GM12878 (cell line): ENCODE data around the gene GALK1. TPM values are rescaled to one million over a fixed set of nuclear protein-coding genes. Genes with fewer than 3 reads are reported as not detected.

Source experiments
- ATAC-seq: fragments of 200-7000 bp; cut with Tn5 transposase; 3 replicates; pipeline ENCODE4 v1.9.1; 2020; ENCODE audit warnings: mild to moderate bottlenecking, moderate library complexity
- BruUV-seq: library from RNA; stranded (reverse); fragments of 400-500 nt; replicated peaks from 2 replicates; lab custom pipeline; 2021; lab: Mats Ljungman, UMichigan
- CTCF ChIA-PET: fragments of 300-600 bp; sonication (Branson Sonifier 250); formaldehyde crosslinking; extraction: SDS; loops from one replicate; lab custom pipeline; 2021; ENCODE audit warnings: inconsistent platforms; lab: Yijun Ruan, JAX
- POLR2A ChIA-PET: fragments of 350-600 bp; formaldehyde crosslinking; extraction: SDS; loops from one replicate; lab custom pipeline; 2021; ENCODE audit warnings: inconsistent platforms; lab: Charles Lee
- RAD21 ChIA-PET: fragments of 300-600 bp; sonication (Branson Sonifier 250); formaldehyde crosslinking; loops from one replicate; lab custom pipeline; 2023; ENCODE audit warnings: antibody characterized with exemption; ENCODE audit not compliant: unreplicated experiment; lab: Charles Lee
- SMC1A ChIA-PET: fragments of 300-600 bp; sonication (Branson Sonifier 250); formaldehyde crosslinking; loops from one replicate; lab custom pipeline; 2023; ENCODE audit not compliant: unreplicated experiment, uncharacterized antibody; lab: Charles Lee
- DNase-seq: peaks from one replicate; pipeline ENCODE4 v3.0.0-alpha.2; 2011; ENCODE audit warnings: low read depth, low spot score
- FAIRE-seq: peaks from 3 replicates; lab custom pipeline; 2011; peaks lifted over from hg19 to GRCh38; lab: Jason Lieb, UNC
- H2AFZ ChIP-seq: 2 replicates; pipeline ENCODE4 v1.6.0; 2011; ENCODE audit warnings: low read depth, low read length, control low read depth; ENCODE audit not compliant: control insufficient read depth
- H3K27ac ChIP-seq: 2 replicates; pipeline ENCODE4 v1.5.1; 2011; ENCODE audit warnings: control low read depth; ENCODE audit not compliant: control insufficient read depth, insufficient read depth
- H3K27me3 ChIP-seq, 2 experiments: replicated peaks in 1 of 2; 2 replicates each; pipeline versions ENCODE4 v1.6.0 to v1.6.1; 2011; ENCODE audit warnings: low read length in 1 of 2; ENCODE audit not compliant: control insufficient read depth in 2 of 2, insufficient read depth in 2 of 2
- H3K36me3 ChIP-seq, 2 experiments: 2 replicates each; pipeline ENCODE4 v1.5.1; 2011; ENCODE audit warnings: low read length in 1 of 2; ENCODE audit not compliant: control insufficient read depth in 2 of 2, insufficient read depth in 2 of 2
- H3K4me1 ChIP-seq: 2 replicates; pipeline ENCODE4 v1.6.1; 2011; ENCODE audit warnings: mild to moderate bottlenecking, low read length, moderate library complexity, mixed read lengths; ENCODE audit not compliant: control insufficient read depth, insufficient read depth
- H3K4me2 ChIP-seq: 2 replicates; pipeline ENCODE4 v1.6.0; 2011; ENCODE audit warnings: control low read depth; ENCODE audit not compliant: control insufficient read depth, insufficient read depth
- H3K4me3 ChIP-seq: fragments of 200-600 bp; sonication (generic); 2 replicates; pipeline ENCODE4 v1.5.1; 2016
- H3K79me2 ChIP-seq: 2 replicates; pipeline ENCODE4 v1.6.0; 2011; ENCODE audit warnings: low read length; ENCODE audit not compliant: control insufficient read depth, insufficient read depth
- H3K9ac ChIP-seq: 2 replicates; pipeline ENCODE4 v1.8.0; 2011; ENCODE audit warnings: low read length, control low read depth, mixed read lengths; ENCODE audit not compliant: control insufficient read depth, insufficient read depth
- H3K9me3 ChIP-seq: replicated peaks from 3 replicates; pipeline ENCODE4 v1.5.1; 2011; ENCODE audit warnings: mild to moderate bottlenecking, low read length; ENCODE audit not compliant: control insufficient read depth, insufficient read depth
- H4K20me1 ChIP-seq: 2 replicates; pipeline ENCODE4 v1.6.0; 2011; ENCODE audit not compliant: control insufficient read depth, insufficient read depth
- ASH2L ChIP-seq: fragments of 300-600, 200-600 bp; sonication (generic); IDR thresholded peaks from 2 replicates; pipeline ENCODE4 v1.6.1; 2017; ENCODE audit warnings: low read depth, mild to moderate bottlenecking, borderline replicate concordance
- CBX5 ChIP-seq: sonication (generic); IDR thresholded peaks from 2 replicates; pipeline ENCODE4 v1.6.1; 2016; ENCODE audit warnings: low read depth, moderate library complexity, mild to moderate bottlenecking, inconsistent platforms
- CHD1 ChIP-seq: IDR thresholded peaks from 2 replicates; pipeline ENCODE4 v1.6.1; 2012; ENCODE audit warnings: low read depth, low read length, improper control_type of control experiment
- EGR1 ChIP-seq, 2 experiments: IDR thresholded peaks; 1 replicate in 1 of 2; 2 replicates in 1 of 2; pipeline ENCODE4 v1.6.1; 2011 to 2012; ENCODE audit warnings: low read depth in 2 of 2, low read length in 2 of 2, borderline replicate concordance in 1 of 2, mild to moderate bottlenecking in 1 of 2, moderate library complexity in 1 of 2
- HDAC2 ChIP-seq: fragments of 200-600 bp; sonication (generic); IDR thresholded peaks from 2 replicates; pipeline ENCODE4 v1.6.1; 2017
- HDGF ChIP-seq: fragments of 450-650 bp; IDR thresholded peaks from 2 replicates; pipeline ENCODE4 v1.6.1; 2016; ENCODE audit warnings: antibody characterized with exemption
- MXI1 ChIP-seq: fragments of 150-350 bp; IDR thresholded peaks from 2 replicates; pipeline ENCODE4 v1.6.1; 2011; ENCODE audit warnings: low read depth, mild to moderate bottlenecking, inconsistent platforms, low read length, improper control_type of control experiment
- NFYA ChIP-seq: IDR thresholded peaks from 2 replicates; pipeline ENCODE4 v1.6.1; 2011; ENCODE audit warnings: low read depth, mild to moderate bottlenecking, low read length, improper control_type of control experiment, borderline replicate concordance
- NR2C2 ChIP-seq: IDR thresholded peaks from 2 replicates; pipeline ENCODE4 v1.6.1; 2011; ENCODE audit warnings: borderline replicate concordance, low read depth; ENCODE audit not compliant: control insufficient read depth, insufficient read length
- RB1 ChIP-seq: fragments of 450-650 bp; formaldehyde crosslinking; IDR thresholded peaks from 2 replicates; pipeline ENCODE4 v1.6.1; 2017; ENCODE audit warnings: mild to moderate bottlenecking, borderline replicate concordance
- SREBF1 ChIP-seq: IDR thresholded peaks from 2 replicates; pipeline ENCODE4 v1.6.1; 2012; ENCODE audit warnings: mild to moderate bottlenecking, low read length
- TAF1 ChIP-seq: IDR thresholded peaks from 2 replicates; pipeline ENCODE4 v1.6.1; 2011; ENCODE audit warnings: mild to moderate bottlenecking, low read depth, low read length, borderline replicate concordance
- WRNIP1 ChIP-seq: IDR thresholded peaks from 2 replicates; pipeline ENCODE4 v1.6.1; 2011; ENCODE audit warnings: low read depth, low read length, improper control_type of control experiment, borderline replicate concordance
- ZBED1 ChIP-seq: IDR thresholded peaks from 2 replicates; pipeline ENCODE4 v1.6.1; 2016; ENCODE audit warnings: borderline replicate concordance
- ZNF384 ChIP-seq: IDR thresholded peaks from 2 replicates; pipeline ENCODE4 v1.6.1; 2012; ENCODE audit warnings: low read depth, mild to moderate bottlenecking, low read length, improper control_type of control experiment, borderline replicate concordance
- WGBS: methylation state at CpG from one replicate; pipeline ENCODE4 v1.1.6; 2016; ENCODE audit warnings: low lambda C conversion rate; ENCODE audit not compliant: insufficient replicate concordance, insufficient coverage; ENCODE audit errors: missing lambda C conversion rate; 5-methylcytosine and 5-hydroxymethylcytosine counted together
- in situ Hi-C: fragments of 300-500 bp; cut with MboI; formaldehyde crosslinking; loops from 9 replicates; pipeline ENCODE4 v1.14.3; 2018; ENCODE audit warnings: mixed read lengths
- intact Hi-C: fragments of 100-400 bp; cut with micrococcal nuclease; formaldehyde crosslinking; loops from one replicate; pipeline ENCODE4 v1.14.2; 2022; ENCODE audit not compliant: unreplicated experiment
- polyA plus RNA-seq, 11 experiments: library from polyadenylated mRNA; depleted of rRNA in 4 of 11; unstranded in 6 of 11; stranded (reverse) in 5 of 11; fragments of >200 nt; fragmentation: Nextera tagmentation in 4 of 11; fragmentation: Illumina TruSeq in 1 of 11; extraction: Ambion mirVana in 4 of 11; extraction: Trizol in 1 of 11; gene quantifications; 1 replicate in 1 of 11; 2 replicates in 10 of 11; pipeline versions ENCODE4 v1.2.1 to v1.2.3, GENCODE V29; 2011 to 2016; ENCODE audit warnings: inconsistent platforms in 2 of 11, missing spikeins in 2 of 11, low read depth in 1 of 11
- total RNA-seq, 4 experiments: library from RNA; depleted of rRNA in 3 of 4; stranded (reverse); fragments of >200 nt in 3 of 4; fragmentation: Illumina TruSeq in 1 of 4; extraction: Trizol in 1 of 4; gene quantifications; 2 replicates each; pipeline versions ENCODE4 v1.2.1 to v1.2.3, GENCODE V29; 2013 to 2021
- TF ChIP-seq, protein P1 (sequence below): fragments of 450-650 bp; IDR thresholded peaks from 2 replicates; pipeline ENCODE4 v1.6.1; 2017; ENCODE audit warnings: mild to moderate bottlenecking
- TF ChIP-seq, protein P2 (sequence below): IDR thresholded peaks from 2 replicates; pipeline ENCODE4 v1.6.1; 2011; ENCODE audit warnings: low read depth, low read length, improper control_type of control experiment, borderline replicate concordance
- TF ChIP-seq, protein P3 (sequence below): fragments of 450-650 bp; IDR thresholded peaks from 2 replicates; pipeline ENCODE4 v1.6.1; 2017; ENCODE audit warnings: antibody characterized with exemption, mild to moderate bottlenecking, moderate library complexity

GALK1 gene
- total and polyA plus RNA-seq, 10 of the 15 experiments (the other 5 are each of a cell fraction or from before 2014, with no cell fraction given), result 0.21 to 43.8 (median 21.4) TPM

DNA sequence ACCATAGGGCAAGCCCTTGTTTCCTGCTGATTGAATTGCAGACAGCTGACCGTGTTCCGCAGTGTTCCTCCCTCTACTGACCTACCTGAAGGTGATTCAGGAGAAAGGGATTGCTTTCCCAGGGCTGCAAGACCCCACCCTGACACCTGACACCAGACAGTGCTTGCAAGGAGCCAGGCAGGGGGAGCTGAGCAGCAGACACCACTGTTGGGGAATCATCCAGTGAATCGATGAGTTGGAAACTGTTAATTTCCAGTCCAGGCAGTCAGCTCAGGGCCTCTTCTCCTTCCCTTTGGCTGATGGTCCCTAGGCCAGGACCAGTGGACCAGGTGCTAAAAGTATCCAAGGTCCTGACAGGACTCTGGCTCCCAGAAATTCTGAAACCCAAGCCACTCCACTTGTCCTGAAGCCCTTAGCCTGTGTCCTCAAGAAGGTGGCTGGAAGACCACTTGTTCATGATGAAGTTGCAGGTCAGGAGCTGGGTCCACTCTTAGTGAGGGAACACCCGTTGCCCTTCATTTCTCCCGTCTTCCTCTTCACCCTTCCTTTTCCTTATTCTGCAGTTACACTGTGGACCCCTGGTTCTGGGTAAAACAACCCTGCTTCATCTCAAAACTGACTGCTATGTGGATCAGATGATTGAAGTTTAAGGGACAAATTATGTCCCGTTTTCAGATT lies 10.1 kb upstream of the GALK1 start:
- H3K79me2 ChIP-seq, result peaks cover 30% of the 10 kb centered on the region
- 60% methylated on average over 6 of the region's 6 CpGs for WGBS
- peaks cover 10% of the 10 kb centered on the region for H4K20me1 ChIP-seq
- no peak overlapping the region for H3K27ac ChIP-seq
- FAIRE-seq, result no peak
- peaks cover 0 to 18% of the 10 kb centered on the region in 2 experiments for H3K36me3 ChIP-seq
- no peak overlapping the region for H3K4me3 ChIP-seq
- CTCF ChIA-PET, result interaction anchor here (1.0 to 5.4 kb wide), 4 partner anchors 10 to 86 kb away, joined by 4 to 32 read pairs (median 16); partner anchors contain the start of gene GALK1
- no TSS peak for BruUV-seq
- in situ Hi-C loops (no loop called here), intact Hi-C loops (loop anchor here (5.0 kb wide), 1 partner anchor 122 kb away; the partner anchor contains the start of gene TRIM65)
- H2AFZ ChIP-seq, result no peak overlapping the region
- POLR2A ChIA-PET, result interaction anchor here (1.2 to 5.3 kb wide), 6 partner anchors 8 to 73 kb away, joined by 3 to 40 read pairs (median 13); partner anchors contain the start of genes GALK1 and UNC13D
- DNase-seq, result no peak
- RAD21 ChIA-PET, result interaction anchor here (1.4 to 2.1 kb wide), 2 partner anchors 13 to 22 kb away, joined by 4 to 9 read pairs; no protein-coding TSS in a partner anchor
- SMC1A ChIA-PET, result interaction anchor here (0.6 to 1.8 kb wide), 2 partner anchors 10 to 108 kb away, joined by 3 to 11 read pairs; partner anchors contain the start of genes GALK1 and RECQL5
- ATAC-seq, result no peak
- no peaks in the 10 kb centered on the region for H3K9me3 ChIP-seq
- H3K9ac ChIP-seq, result no peak overlapping the region
- H3K27me3 ChIP-seq, result no peaks in the 10 kb centered on the region
- no peak overlapping the region for H3K4me2 ChIP-seq
- no peaks in the 10 kb centered on the region; the same call in 1 of the 2 replicates for H3K4me1 ChIP-seq
- TF ChIP-seq NFYA, result no peak
- TF ChIP-seq CHD1, result no peak
- TF ChIP-seq CBX5, result no peak
- TF ChIP-seq TAF1, result 0 out of 2 replicates have a peak, but pooled peaks have one; percentile 21
- no peak for TF ChIP-seq EGR1 (IDR thresholded peaks at IDR 0.05; ENCODE audit: borderline replicate concordance in 1 of 2, low read depth in 2 of 2, low read length in 2 of 2)
- TF ChIP-seq HDAC2, result no peak
- no peak for TF ChIP-seq RB1
- TF ChIP-seq WRNIP1, result no peak
- no peak for TF ChIP-seq ZNF384
- TF ChIP-seq SREBF1, result no peak
- TF ChIP-seq, protein P1, sequence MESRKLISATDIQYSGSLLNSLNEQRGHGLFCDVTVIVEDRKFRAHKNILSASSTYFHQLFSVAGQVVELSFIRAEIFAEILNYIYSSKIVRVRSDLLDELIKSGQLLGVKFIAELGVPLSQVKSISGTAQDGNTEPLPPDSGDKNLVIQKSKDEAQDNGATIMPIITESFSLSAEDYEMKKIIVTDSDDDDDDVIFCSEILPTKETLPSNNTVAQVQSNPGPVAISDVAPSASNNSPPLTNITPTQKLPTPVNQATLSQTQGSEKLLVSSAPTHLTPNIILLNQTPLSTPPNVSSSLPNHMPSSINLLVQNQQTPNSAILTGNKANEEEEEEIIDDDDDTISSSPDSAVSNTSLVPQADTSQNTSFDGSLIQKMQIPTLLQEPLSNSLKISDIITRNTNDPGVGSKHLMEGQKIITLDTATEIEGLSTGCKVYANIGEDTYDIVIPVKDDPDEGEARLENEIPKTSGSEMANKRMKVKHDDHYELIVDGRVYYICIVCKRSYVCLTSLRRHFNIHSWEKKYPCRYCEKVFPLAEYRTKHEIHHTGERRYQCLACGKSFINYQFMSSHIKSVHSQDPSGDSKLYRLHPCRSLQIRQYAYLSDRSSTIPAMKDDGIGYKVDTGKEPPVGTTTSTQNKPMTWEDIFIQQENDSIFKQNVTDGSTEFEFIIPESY, result no peak
- TF ChIP-seq HDGF, result no peak
- TF ChIP-seq MXI1, result 0 out of 2 replicates have a peak, but pooled peaks have one; percentile 14
- no peak for TF ChIP-seq NR2C2
- TF ChIP-seq, protein P2, sequence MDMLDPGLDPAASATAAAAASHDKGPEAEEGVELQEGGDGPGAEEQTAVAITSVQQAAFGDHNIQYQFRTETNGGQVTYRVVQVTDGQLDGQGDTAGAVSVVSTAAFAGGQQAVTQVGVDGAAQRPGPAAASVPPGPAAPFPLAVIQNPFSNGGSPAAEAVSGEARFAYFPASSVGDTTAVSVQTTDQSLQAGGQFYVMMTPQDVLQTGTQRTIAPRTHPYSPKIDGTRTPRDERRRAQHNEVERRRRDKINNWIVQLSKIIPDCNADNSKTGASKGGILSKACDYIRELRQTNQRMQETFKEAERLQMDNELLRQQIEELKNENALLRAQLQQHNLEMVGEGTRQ, result no peak
- TF ChIP-seq ZBED1, result no peak
- TF ChIP-seq, protein P3, sequence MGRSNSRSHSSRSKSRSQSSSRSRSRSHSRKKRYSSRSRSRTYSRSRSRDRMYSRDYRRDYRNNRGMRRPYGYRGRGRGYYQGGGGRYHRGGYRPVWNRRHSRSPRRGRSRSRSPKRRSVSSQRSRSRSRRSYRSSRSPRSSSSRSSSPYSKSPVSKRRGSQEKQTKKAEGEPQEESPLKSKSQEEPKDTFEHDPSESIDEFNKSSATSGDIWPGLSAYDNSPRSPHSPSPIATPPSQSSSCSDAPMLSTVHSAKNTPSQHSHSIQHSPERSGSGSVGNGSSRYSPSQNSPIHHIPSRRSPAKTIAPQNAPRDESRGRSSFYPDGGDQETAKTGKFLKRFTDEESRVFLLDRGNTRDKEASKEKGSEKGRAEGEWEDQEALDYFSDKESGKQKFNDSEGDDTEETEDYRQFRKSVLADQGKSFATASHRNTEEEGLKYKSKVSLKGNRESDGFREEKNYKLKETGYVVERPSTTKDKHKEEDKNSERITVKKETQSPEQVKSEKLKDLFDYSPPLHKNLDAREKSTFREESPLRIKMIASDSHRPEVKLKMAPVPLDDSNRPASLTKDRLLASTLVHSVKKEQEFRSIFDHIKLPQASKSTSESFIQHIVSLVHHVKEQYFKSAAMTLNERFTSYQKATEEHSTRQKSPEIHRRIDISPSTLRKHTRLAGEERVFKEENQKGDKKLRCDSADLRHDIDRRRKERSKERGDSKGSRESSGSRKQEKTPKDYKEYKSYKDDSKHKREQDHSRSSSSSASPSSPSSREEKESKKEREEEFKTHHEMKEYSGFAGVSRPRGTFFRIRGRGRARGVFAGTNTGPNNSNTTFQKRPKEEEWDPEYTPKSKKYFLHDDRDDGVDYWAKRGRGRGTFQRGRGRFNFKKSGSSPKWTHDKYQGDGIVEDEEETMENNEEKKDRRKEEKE, result no peak
- TF ChIP-seq ASH2L, result no peak
